HG03469 (cell line): Measurements from ENCODE around the gene SCN4B.

Experiments
- ATAC-seq: cut with Tn5 transposase; IDR thresholded peaks from one replicate; pipeline ENCODE4 v1.9.1; 2021; ENCODE audit warnings: mild to moderate bottlenecking, moderate library complexity, moderate number of reproducible peaks; ENCODE audit not compliant: unreplicated experiment

Gene SCN4B

DNA sequence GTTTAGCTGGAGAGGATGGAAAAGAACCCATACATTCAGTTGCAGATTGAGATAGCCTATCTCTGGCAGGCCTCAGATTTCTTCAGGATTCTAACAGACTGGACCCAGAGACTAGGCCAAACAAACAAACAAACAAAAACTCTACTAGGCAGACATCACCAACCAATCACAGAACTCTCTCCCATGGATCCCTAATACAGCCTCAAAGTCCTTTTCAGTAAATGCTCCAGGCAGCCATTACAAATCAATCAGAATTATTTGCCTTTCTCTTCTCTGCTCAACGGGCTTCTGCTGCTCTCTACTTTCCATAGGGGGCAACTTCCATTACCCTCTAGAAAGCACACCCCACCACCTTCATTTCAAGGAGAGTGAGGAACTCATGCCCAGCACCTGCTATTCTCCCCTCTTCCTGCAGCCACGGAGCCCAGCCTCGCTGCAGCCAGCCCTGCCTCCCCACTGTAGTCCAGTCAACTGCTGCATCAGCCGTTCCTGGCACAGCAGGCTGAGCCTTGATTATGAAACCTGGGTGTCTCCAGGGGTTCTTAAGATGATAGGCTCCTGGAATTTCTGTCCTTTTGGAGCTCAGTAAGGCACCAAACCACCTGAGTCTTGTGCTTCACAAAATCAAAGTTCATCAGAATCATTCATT lies 46.8 kb downstream of the SCN4B start:
- ATAC-seq: no peak

DNA sequence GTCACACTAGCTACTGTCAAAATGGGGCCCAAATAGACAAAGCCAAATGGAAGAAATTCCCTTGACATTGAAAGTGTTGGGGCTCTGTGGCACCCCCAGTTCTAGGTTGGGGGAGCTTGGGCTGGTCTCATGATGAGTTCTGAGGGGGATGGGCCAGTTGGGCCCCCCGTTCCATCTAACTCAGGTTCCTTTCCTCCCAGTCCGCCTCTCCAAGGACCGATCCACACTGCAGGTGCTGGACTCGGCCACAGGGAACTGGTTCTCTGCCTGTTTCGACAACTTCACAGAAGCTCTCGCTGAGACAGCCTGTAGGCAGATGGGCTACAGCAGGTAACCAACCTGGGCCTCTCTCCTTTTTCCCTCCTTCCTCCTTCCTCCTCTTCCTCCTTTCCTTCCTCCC lies 48.1 kb downstream of the SCN4B start:
- ATAC-seq: no peak

DNA sequence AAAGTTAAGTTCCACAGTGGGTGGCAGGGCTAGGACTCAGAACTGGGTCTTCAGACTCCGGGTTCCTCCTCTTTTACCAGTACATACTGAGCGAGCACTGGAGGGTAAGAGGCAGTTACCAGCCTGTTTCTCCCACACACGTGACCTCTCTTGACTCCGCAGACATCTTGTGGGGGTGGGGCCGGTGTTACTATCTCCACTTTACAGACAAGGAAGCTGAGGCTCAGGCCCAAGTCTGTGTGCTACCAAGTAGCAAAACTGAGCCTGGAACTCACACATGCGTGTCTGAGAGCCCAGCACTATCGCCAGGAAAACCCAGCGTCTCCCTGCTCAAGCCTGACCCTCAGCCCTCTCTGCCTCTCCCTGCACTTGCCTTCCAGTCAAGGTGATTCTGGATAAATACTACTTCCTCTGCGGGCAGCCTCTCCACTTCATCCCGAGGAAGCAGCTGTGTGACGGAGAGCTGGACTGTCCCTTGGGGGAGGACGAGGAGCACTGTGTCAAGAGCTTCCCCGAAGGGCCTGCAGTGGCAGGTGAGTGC lies 49.8 kb downstream of the SCN4B start:
- no peak for ATAC-seq

DNA sequence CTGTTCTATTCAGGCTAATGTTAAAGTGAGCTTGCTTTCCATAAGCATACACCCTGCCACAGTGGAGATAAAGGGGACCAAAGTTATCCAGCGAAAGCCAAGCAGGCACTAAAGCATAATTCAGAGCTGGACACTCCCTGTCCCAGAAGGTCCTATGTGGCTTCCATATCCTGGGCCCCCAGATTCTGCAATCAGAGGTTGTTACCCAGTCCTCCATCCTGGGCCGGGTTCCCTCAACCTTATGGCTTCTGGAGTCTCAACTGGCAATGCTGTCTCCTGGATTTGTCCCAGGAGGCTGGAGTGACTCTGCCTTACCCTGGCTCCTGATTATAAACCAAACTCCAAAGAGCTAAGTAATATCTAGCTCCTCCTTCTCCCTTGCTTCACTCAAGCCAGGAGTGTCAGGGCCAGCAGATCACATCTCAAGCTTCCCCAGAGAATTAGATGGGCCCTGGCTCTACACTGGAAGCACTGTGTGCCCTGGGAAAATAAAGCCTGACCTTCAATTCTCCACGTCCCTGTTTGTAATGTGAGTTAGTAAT lies 51.9 kb downstream of the SCN4B start:
- ATAC-seq: no peak

DNA sequence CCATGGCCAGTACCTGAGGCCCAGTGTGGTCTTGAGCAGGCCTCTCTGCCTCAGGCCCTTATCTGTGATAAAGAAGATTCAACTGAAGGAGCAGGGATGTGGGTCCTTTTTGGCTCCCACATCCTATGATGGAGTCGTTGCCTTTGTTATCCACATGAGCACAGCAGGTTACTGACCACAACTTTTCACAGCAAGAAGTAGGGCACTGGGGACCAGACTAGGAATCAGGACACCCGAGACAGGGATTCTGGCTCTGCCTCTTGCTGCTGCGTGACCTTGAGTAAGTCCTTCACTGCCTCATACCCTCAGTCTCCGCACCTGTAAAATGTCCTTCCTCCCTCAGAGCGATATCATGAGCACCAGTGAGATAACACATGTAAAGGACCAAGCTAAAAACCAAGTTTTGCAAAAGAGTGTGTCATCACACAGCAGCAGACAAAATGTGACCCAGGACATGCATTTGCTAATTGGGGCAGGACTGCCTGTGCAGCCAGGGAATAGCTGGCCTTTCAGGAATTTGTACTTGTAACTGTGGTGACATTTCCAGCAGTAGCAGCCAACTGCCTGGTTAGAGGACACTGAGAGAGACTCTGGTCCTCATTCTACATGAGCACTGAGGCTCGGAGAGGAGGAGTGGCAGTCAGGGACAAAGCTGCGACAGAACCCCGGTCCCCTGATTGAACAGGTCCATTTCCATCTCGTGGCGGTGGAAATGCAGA lies 52.6 kb downstream of the SCN4B start:
- ATAC-seq: no peak

DNA sequence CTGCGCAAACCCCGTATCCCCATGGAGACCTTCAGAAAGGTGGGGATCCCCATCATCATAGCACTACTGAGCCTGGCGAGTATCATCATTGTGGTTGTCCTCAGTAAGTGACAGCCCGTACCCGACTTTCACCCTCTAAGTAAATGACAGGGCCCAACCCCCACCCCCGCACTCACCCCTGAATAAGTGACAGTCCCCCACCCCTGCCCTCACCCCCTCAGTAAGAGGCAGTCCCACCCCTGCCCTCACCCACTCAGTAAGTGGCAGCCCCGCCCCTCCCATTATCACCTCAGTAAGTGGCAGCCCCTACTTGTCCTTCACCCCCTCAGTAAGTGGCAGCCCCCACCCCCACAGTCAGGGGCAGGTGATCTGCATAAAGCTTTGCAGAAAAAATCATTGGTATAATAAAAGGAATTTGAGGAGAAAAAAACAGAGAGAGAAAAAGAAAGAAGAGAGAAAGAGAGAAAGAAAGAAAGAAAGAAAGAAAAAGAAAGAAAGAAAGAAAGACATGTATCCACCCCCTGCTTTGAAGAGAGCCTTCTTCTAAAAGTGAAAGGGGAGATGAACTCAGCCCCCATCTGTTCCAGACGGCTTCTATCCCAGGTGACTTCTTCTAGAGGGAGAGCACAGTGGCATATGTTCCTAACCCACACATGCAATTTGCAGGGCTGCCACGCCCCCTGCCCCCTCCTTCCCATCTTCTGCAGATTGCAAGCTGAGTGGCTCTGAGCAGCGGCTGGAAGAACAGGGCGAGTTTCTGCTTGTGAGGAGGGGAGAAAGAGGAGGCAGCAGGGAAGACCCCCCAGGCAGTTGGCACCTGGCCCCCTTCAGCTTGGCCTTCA lies 53.4 kb downstream of the SCN4B start:
- no peak for ATAC-seq

DNA sequence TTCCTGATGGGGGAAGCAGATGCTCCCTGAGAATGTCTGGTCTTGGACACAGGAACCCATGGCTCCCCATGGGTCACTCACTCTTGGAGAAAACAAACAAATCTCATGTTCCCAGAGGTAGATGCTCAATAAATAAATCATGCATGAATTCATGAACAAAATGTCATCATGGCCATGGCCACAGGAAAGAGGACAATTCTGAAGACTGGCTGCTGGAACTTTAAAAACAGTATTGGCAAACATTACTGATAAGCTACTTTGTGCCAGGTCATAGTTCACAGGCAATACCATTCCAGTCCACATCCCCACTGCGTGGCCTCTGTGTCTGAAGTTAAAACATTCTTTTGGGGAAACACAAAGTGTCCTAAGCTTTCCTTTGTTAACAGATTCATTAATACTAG lies 56.7 kb downstream of the SCN4B start:
- ATAC-seq: no peak

DNA sequence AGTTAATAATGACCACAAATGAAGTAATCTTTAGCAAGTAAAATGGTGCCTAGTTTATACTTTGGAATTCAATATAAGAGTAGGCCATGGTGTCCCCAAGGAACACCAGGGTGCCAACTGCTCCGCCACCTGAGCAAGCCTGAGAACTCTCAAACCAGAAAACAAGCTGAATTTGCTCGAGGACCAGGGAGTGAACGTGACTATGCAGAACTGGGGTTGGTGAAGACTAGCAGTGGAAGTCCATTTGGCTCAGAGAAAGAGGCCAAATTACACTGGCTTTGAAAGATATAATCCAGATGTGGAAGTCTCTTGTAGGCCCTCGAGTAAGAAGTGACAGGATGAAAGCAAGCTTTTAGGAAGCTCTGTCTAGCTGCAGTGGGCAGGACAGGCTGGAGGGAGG lies 57.1 kb downstream of the SCN4B start:
- ATAC-seq: no peak

DNA sequence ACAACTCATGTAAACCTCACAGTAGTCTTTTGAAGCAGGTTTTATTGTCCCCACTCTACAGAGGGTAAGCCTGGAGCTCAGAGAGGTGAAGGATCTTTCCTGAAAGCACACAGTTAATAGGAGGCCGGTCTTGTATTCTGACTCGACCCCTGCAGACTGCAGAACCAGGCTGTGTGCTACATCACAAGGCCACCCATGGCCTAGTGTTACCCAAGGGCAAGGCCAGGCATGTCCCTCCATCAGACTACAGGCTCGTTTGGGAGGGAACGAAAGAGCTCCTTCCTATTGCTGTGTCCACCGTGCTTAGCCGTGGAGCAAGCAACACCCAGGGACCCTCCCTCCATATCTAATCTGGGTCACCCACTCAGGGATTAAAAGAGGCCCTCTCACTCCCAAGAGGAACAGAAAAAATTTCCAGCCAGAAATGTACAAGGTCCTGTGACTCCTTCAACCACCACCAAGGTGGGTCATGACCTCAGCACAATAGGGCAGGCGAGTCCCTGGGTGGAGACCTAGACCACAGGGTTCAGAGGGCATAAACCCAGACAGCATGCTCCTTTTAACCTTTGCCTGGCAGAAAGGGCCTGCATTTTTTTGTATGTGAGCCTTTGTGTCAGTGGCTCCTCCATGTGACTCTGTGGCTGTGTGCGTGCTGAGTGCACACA lies 59.6 kb downstream of the SCN4B start:
- ATAC-seq: no peak

DNA sequence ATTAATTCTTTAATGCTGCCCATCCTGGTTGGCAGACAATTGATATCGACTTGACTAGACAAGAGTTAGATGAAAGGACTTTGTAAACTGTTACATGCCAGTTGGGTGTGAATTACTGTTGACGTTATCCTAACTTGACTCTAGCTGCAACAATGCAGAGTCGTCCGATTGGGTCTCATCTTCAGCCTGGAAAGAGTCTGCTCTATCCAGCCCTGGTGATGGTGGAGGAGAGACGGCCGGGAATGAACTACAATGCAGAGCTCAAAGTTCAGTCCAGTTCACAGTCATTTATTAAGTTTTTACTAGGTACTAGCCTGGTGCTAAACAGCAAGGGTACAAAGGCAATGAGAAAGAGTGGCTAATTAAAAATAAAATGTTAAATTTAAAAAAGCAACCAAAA lies 60.9 kb downstream of the SCN4B start:
- no peak for ATAC-seq

DNA sequence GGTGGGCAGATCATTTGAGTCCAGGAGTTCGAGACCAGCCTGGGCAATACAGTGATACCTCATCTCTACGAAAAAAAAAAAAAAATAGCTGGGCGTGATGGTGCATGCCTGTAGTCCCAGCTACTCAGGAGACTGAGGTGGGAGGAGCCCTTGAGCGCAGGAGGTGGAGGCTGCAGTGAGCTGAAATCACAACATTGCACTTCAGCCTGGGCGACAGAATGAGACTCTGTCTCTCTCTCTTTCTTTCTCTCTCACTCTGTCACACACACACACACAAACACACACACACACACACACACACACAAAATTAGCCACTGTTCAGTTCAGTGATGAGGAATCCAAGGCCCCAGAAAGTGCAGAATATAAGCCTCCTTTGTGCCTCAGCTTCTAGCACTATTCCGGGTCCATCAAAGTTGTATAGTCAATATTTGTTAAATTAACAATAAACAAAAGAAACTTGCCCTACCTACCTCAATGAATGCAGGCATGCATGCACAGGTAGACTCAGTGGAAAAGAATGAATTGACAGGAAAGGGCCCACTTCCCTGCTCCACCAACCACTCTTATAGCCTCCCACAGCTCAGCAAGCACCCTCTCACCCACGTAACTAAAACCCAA lies 62.0 kb downstream of the SCN4B start:
- no peak for ATAC-seq

DNA sequence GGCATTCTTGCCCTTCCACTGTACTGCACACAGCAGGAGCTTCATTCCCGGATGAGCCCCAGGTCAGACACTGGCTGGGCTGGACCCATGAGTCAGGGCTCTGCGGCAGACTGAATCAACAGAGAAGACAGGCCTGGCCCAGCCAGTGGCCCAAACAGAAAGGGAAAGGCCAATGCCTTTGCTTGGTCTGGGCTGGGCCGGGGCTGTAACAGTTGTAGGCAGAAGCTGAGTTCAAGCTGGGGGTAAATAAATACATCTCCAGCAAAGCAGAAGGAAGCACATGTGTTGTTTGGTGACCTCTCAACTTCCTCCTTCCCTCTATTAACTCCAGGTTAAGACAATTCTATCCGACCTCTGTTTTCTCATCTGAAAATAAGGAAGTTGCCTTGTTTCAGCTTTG lies 64.1 kb downstream of the SCN4B start:
- no peak for ATAC-seq

DNA sequence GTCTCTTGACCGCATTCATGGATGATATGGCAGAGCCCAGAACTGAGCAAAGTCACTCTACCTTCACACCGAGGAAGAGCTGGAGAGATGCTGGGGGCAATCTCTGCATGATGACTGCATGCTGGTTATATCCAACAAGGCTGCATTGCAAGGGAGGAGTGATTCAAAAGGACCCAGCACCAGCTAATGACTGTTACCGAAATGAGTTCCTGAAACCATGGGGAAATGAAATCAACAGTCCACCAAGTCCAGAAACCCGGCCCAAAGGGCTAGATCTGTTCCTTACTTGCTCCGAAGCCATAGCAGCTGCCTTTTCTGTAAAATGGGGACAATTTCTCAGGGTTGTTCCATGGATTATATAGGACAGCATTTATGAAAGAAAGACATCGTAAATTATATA lies 64.7 kb downstream of the SCN4B start:
- no peak for ATAC-seq

DNA sequence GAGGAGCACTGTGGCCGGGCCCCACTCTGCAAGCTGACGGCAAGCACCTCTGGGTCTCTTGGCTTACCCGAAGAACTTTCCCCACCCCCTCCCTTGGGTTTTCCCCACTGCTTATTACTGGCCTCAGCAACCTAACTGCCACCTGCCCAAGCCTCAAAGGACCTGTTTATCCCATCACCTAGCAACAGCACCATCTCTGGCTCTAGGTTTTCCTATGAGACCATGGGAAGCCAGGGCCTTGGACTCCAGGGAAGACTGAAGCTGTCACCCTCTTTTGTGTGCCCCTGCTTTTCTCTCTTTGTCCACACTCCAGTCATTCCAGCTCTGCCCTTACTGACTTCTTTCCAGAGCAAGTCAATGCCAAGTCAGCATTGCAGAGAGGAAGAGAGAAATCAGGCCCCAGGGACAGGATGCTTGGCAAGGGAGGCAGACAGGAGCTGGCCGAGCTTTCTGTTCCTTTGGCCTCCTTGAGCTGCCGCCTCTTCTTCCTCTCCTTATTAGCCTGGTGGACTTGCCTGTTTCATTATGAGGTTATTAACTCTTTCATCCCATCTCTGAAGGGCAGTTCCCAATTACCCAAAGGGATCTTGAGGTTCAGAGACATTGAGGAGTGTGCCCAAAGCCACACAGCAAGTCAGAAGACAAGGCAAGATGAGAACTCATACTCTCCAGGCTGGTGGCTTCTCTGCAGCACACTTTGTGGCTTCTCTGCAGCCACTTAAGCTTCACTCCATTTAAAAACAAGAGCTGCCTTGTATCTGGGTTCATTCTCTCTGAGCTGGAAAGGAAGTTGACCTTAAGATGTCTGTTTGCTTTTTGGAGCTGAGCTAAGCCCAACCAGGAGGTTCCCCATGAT lies 65.5 kb downstream of the SCN4B start, which contains the start of gene SMIM35:
Gene SMIM35, minus strand, starts transcription at position 51 of the 856 bp plus-strand sequence. CDS start 206 bp downstream, outside the sequence.
- no peak for ATAC-seq

DNA sequence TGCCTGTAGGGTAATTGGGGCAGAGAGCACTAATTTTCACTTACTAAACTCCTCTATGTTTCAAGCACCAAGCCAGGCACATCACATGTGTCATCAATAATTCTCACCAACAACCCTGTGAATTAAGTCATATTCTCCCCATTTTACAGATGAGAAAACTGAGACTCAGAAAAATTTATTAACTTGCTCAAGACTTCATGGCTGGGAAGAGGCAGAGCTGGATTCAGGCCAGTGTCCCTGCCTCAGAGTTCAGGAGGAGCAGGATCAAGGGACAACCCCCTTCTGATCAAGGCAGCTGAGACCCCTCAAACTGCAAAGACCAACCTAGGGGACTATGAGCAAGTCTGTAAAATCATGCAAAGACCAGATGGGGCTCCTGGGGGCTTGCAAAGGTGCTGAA lies 68.0 kb downstream of the SCN4B start:
- no peak for ATAC-seq

DNA sequence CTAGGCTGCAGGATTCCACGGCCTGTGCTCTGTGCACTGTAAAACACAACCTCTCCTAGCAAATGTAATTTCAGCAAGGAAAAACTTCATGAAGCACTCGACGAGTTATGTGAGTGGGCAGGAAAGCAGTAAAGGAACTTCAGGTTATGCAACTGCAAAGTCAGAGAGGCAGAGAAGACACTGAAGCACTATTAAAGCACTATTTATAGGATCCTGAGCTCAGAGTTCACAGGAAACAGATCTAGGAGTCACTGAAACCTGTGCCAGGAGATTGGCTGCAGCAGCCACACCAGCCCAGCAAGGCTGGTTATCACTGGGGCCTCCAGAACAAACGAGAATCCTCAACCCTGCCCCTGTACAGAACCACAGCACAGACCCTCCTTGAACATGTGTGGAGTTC lies 68.4 kb downstream of the SCN4B start:
- ATAC-seq: no peak
